ENCODE results near the gene TRMT44. TPM values are rescaled to one million over a fixed set of nuclear protein-coding genes. Genes with fewer than 3 reads are reported as not detected.

Gene TRMT44
- total and polyA plus RNA-seq, 12 donors: 4.5 to 10.2 (median 7.9) TPM

- intact Hi-C loops (cut with DNase I): no loop called here
- H3K4me3 ChIP-seq: no peak overlapping the region
- no peaks in the 10 kb centered on the region for H3K4me1 ChIP-seq
- H3K9me3 ChIP-seq: peaks cover 0 to 22% (median 10%) of the 10 kb centered on the region in 11 donors
- ATAC-seq (no peak), DNase-seq (no peak)
- WGBS, 2 donors: 63 to 73% methylated on average over 5 of the region's 5 CpGs
- no peak overlapping the region for H3K27ac ChIP-seq
- no peaks in the 10 kb centered on the region for H3K36me3 ChIP-seq
- no peaks in the 10 kb centered on the region for H3K27me3 ChIP-seq
- no peak for TF ChIP-seq CTCF (IDR thresholded peaks at IDR 0.05)
Observed at GRCh38 chr4:8516996-8517550, 76.5 kb downstream of the TRMT44 start.

GRCh38 chr4:8517946-8518345, 77.4 kb downstream of the TRMT44 start:
- 80% methylated on average over 13 of the region's 13 CpGs for WGBS, 2 donors

GRCh38 chr4:8522160-8523120, 81.9 kb downstream of the TRMT44 start:
- DNase-seq: no peak
- 85% methylated on average over 24 of the region's 24 CpGs for WGBS, 2 donors

More at GRCh38 chr4:8517946-8518345, 77.4 kb downstream of the TRMT44 start:
- intact Hi-C loops (cut with DNase I): no loop called here
- H3K27me3 ChIP-seq: no peaks in the 10 kb centered on the region
- no peaks in the 10 kb centered on the region for H3K4me1 ChIP-seq
- no peak for DNase-seq
- TF ChIP-seq CTCF (IDR thresholded peaks at IDR 0.05): no peak
- no peak overlapping the region for H3K27ac ChIP-seq
- H3K36me3 ChIP-seq: no peaks in the 10 kb centered on the region
- no peak overlapping the region for H3K4me3 ChIP-seq
- peaks cover 0 to 24% (median 10%) of the 10 kb centered on the region in 11 donors for H3K9me3 ChIP-seq
- no peak for ATAC-seq

More at GRCh38 chr4:8522160-8523120, 81.9 kb downstream of the TRMT44 start:
- peaks cover 0 to 7% (median 0%) of the 10 kb centered on the region in 7 donors for H3K27me3 ChIP-seq
- ATAC-seq: no peak
- H3K4me1 ChIP-seq: no peaks in the 10 kb centered on the region
- H3K9me3 ChIP-seq: peaks cover 0 to 24% (median 10%) of the 10 kb centered on the region in 11 donors
- intact Hi-C loops (cut with DNase I): no loop called here
- H3K27ac ChIP-seq: no peak overlapping the region
- TF ChIP-seq CTCF (IDR thresholded peaks at IDR 0.05): no peak
- no peak overlapping the region for H3K4me3 ChIP-seq
- H3K36me3 ChIP-seq: no peaks in the 10 kb centered on the region
